Inflammatory macrophage (primary cell): ENCODE data around the gene TSPAN9.

Experiments
- DNase-seq, 2 donors: peaks; one replicate each; pipeline ENCODE4 v3.0.0-alpha.2; 2020 to 2022

TSPAN9 gene

DNA sequence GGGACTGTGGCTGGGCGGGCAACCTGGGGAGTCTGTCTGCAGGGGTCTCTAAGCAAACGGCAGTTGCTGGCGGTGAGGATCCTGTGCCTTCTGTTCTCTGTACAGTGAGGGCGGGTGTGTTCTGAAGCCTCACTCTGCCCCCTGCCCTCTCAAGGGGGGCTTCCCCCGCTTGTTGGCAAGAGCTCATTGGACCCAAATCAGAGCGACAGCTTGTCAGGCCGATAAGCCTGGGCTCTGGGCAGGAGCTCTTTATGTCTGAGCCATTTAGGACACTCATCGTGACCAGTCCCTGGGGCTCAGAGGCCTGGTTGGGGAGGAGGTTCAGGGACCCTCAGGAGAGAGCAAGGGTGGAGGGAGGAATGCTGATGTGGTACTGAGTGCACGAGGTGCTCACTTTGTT, 136.0 kb downstream of the TSPAN9 start:
- no peak for DNase-seq

DNA sequence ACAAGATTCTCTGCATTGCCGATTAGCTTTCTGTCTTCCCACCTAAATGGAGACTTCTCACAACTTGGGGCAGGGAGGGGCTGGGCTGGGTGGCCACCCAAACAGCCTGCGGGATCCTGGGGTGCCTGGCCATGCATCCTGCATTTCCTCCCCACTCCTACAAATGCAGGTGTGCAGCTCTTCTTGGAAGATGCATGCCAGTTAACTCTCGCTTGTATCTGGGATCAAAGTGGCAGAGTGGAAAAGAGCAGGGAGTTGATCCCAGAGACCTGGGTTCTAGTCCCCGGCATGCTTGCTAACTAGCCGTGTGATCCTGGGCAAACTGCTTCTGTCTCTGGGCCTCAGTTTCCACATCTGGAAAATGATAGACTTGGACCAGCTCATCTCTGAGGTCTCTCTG, 136.6 kb downstream of the TSPAN9 start:
- no peak for DNase-seq

DNA sequence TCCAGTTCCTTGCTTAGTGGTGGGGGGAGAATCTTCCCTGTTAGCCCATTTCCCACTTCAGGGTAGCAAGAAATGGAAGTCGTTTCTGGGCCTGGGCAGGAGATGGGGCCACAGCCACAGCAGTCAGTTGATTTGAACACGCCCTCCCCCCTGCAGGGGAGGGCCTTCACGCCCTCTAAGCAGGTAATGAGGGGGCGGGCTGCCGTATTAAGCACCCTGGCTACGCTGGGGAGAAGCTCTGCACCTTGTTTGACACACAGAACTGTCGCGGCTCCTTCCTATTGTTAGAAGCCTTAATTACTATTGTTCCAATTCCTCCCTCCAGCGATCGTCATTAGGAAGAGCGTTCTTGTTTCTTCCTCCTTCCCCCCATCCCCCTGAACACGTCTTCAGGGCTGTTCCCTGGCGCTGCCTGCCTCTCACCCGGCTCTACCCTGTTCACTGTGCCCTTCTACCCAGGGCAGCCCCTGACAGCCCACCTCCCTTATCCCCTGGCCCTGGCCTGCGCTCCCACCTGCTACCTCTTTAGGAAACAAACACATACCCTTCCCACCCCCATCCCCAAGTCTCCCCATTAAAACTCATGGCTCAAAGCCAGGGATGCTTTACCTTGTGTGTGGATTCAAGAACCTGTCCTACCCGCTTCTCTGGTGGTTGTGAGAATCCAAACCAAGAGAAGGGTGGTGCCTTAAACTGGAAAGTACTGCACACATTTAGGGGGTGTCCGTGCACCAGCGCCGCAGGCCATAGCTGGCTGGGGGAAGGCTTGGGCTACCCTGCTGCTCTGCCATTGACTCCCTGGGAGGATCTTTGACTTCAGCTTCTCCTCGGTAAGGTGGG, 137.6 kb downstream of the TSPAN9 start:
- DNase-seq, result no peak

DNA sequence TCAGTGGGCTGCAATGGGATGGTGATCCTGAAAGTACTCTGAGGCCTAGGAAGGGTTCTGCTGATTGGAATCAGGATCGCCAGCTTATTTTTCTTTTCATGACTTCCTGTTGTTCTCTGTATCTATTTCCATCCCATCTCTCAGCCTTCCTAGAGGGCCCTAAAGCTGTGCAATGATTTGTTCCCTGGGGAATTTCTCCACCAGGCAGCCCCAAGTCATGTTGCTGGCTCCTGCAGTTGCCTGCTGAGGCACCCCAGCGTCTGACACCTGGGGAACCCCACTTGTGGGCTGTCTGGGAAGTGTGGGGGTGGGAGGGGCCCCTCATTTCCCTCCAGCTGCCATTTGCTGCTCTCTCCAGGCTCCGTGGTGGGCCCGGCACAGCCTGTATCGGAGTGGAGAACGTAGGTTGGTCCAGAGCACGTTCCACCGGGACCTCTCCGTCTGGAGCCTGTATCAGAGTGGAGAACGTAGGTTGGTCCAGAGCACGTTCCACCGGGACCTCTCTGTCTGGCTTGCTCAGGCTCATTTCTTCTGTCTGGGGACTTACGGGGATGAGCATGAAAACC, 138.3 kb downstream of the TSPAN9 start:
- DNase-seq, result no peak

DNA sequence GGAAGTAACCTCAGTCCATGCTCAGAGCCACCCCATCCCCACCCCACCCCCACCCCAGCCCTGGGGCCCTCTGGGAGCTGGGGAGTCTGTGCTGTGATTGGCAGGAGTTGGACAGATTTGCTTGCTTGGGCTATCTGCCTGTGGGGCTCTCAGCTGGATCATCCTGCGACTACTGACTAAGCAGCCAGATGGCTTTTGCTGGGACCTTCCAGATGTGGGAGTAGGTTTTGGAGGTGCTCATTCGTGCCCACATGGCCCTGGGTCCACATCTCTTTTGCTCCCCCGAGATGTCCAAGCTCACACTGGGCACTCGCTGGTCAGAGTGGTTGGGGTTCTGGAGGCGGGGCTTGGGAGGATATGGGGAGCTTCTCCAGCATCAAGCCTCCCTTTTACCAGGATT, 138.9 kb downstream of the TSPAN9 start:
- no peak for DNase-seq

DNA sequence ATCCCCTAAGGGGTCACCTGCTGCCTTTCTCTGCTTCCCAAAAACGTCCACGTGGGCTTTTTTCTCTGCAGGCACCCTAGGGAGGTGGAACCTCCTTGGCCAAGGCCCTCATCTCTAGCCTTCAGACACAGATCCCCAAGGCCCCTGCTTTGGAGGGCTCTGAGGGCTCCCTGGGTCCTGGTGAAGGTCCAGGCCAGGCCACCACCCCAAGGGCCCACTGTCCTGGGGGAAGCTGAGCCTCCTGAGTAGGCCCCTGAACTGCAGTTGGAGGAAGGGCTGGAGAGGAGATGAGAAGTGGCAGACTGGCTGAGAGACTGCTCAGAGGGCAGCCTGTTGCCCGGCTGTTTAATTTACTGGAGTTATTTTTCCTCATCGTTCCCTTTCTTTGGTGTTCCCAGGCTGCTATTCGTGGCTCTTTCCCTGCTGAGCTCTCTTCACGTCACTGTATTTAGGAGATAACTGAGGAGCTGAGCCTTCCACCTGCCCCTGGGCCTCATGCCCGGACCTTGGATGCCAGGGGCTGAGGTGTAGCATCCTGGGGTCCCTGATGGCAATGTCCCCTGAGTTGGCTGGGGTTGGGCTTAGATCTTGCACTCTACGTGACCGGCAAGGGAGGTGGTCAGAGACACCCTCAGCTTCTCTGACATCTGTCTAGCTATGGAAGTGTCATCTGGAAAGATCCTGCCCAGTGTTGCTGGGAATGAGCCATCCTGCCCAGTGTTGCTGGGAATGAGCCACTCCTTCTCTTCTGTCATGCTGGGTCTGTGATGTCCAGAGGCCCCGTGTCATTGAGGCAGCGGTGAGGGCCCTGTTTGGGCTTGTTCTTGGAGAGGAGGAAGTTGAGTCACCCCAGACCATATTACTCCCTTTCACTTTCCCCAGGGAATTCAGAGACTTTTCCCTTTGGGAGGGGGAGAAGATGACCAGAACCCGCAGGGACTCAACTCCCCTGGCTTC, 139.8 kb downstream of the TSPAN9 start:
- DNase-seq, result no peak

DNA sequence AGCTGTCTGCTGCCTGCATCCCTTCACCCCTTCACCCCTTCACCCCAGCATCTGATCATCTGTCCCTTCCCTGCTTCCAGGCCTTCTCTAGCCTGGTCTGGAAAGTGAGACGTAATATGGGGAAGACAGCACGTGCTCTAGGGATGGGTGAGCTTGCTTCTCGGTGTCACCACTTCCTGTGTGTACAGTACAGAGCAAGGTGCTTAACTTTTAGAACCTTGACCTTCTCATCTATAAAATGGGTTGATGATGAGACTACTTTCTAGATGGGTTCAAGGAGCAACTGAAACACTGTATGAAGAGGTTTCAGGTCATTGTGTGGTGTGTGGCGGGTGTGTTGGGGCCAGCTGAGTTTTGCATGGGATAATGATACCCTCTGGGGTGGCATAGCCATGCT, 140.5 kb downstream of the TSPAN9 start:
- no peak for DNase-seq

DNA sequence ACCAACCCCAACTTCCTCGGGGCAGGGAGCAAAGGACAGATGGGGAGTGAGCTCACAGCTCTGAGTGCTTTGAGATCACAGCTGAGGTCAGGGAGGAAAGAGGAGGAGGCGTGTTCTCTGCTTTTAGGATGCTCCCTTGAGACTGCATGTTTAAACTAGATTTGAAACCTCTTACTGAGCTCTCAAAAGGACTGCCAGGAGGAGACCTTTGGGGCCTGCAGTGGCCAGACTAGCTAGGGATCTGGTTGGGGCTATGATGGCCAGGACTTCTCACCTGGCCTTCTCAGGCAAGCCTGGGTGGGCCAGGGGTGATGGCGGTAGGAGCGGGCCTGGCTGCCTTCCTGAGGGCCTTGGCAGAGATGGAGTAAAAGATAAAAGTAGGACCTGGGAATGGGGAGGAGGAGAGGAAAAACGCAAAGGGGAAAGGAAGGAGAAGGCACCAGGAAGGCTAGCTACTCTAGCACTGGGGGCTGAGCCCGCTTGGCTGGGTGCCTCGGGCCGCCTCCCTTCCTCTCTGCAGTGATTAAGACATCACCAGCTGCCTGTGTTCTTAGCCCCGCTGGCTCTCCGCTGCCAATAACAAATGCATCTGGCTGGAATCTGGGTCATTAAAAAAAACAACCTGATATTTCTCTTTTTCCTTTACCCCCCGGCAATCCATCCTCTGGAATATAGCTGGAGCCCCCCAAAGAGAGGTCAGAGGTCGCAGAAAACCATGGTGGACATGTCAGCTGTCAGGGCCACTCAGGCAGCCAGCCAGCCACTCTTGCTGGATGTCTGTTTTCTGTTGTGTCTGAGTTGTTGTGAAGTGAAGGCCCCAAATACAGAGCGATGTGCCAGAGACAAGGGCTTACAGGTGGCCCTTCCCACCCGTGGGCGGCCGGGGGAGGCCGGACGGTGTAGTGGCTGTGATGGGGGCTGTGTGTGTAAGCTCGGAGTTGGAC, 141.3 kb downstream of the TSPAN9 start:
- no peak for DNase-seq

DNA sequence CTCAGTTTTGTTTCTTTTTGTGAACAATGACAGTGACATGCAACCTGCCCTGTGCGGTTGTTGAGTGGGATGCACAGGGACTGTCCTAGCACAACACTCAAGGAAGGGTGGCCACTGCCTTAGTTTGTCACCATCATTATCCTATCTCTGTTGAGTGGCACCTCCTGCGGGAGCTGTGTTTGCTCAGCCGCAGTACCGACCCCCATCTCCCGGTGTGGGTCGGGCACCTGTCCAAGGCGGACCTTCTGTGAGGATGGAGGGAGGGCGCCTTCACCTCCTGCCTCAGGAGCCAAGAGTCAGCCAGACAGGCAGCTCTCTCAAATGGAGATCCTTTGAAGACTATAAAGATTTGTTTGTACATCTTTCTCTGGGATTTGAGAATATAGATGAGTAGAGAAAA, 142.1 kb downstream of the TSPAN9 start:
- no peak for DNase-seq

DNA sequence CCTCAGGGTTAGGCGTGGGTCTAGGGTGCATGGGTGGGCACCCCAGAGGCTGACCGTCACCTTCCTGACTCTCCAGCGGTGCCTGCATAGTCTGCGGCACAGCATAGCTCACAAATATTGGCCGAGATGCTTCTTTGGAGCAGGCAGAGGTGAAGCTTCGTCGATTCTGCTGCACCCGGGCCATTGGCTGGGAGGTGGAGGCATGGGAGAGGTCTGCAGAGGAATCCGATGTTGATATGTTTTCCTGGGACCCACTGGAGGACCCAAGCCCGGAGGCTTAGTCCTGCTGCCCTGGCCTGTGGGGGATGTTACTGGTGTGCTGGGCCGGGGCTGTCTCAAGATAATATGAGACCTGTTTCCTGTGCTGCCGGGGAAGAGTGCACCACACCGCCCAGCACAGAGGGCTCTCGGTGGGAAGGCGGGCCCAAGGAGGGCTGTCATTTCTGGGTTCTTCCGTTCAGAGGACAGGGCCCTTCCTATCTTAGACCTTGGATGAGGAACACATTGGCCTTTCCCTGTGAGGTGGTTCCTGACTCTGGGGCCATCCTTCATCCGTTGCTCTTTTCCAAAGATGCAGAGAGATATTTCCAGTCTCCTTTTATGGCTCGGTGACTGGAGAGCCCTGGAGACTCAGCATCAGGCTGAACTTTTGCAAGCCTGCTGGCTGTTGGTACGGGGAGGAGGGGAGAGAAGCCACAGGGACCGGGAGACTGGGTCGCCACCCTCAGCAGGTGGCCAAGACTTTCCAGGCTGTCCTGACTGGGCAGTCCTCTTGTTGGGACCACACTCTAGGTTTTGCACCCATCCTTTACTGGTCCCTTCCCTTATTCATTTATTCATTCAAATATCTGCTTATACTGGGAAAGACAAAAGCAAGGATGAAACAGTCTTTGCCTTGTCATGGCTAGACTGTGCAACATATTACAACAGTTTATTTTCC, 143.5 kb downstream of the TSPAN9 start:
- DNase-seq, result no peak

DNA sequence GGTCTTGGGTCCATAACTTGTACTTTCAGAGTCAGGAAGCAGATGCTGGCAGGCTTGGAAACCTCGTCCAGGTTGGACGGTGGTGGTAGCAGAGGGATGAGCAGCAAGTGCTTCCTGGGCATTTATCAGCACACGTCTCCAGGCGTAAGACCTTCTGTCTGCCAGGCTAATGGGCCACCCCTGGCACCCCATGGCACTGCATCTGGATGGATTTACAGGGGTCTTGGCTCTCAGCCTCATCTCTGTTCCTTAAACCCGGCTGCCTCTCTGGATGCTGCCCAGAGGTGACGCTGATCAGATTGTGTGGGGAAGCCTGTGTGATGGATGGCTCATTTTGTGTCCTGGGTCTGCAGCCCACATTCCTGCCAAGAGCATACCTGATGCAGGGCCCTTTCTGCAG, 145.1 kb downstream of the TSPAN9 start:
- no peak for DNase-seq

DNA sequence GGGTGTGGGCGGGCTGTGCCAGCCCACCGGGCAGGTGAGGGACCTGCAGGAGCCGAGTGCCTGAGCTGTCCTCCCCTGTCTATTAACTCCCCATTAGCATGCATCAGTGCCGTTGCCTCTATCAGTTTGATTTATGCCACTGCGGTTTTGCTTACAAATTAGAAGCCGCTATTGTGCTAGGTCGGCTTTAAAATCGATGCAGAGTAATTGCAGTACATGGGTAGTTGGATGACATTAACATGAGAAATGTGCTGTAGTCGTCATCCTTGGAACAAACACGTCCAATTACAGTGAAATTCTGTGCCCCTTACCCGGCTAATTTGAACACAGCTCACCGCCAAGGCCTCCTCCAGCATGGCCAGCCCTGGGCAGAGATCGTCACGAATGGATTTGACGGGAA, 145.8 kb downstream of the TSPAN9 start:
- no peak for DNase-seq

DNA sequence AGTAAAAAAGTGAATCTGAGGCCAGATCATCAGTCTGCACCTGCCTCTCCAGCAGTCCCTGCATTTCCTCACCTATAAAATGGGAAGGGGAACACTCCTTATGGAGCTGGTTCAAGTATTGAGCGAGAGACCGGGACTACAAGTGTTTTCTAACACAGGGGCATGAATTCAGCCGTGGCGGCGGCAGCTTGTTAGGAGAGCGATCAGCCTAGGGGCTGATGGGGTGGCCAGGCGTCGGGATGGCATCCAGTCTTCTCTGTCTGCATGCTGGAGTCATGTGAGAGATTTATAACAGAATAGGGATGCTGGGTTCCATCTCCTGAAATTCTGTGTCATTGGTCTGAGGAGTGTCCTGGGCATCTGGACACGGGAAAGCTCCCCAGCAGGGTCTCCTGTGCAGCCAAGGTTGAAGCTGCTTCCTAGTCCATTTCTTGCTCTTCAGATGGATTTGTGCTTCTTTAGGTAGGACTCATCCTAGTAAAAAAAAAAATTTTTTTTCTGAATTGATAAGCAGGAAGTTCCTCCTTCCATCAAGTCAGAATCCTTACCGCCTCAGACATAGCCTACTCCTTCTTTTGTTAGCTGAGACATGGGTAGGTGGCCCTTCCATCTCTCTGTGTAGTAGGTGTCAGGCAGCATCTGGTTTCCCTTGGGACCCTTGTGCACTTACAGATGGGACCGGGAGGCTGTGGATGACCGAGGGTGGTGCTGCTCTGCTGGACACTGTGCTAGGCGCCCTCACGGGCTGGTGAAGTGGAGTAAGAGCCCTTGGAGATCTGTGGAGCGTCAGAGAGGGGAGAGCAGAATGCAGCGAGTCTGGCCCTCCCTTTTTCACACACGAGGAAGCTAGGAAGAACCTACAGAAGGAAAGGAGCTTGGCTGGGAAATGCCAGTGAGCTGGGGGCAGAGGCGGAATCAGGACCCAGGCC, 146.7 kb downstream of the TSPAN9 start:
- no peak for DNase-seq

DNA sequence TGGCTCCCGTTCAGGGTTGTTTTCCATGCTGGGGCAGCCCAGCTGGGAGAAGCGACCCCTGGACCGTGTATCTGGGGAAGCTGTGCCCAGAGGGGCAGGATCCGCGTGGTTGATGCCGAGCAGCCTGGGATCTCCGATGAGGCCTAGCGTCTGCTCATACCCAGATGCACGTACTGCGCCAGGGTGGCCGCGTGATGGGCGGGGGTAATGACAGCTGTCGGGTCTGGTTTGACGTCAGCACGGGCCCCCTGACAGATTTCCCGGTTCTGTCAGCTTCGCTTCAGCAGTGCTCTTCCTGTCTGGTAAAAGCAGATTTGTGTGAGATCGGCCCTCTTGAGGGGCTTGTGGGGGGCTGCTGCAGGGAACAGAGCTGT, 147.3 kb downstream of the TSPAN9 start:
- no peak for DNase-seq

DNA sequence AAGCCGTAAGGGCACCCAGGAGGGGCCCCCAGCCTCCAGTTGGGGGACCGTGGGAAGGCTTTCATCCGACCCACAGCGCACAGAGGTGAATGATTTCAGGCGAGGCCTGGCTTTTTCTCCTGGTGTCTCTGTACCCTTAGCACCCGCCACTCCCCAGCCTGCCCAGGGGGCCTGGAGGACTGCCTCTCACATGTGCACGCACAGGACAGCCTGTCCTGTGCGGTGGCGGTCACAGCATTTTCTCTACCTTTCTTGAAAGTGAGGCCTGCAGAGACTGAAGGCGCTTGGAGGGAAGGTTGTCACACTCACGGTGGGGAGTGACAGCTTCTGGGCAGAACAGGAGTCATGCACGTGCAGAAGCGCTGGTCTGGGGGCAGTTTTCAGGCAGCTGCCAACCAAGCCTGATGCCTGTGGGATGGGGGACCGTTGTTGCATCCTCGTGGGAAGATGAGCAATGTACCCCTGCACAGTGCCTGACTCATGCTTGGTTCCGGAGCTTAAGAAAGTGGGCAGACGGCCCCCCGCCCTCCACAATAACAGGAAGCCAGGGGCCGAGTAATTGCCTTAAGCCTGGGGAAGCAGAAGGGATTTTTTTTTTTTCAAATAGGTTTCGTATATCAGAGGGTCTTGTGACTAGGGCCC, 148.1 kb downstream of the TSPAN9 start:
- peak; percentile 64 to 83 for DNase-seq

DNA sequence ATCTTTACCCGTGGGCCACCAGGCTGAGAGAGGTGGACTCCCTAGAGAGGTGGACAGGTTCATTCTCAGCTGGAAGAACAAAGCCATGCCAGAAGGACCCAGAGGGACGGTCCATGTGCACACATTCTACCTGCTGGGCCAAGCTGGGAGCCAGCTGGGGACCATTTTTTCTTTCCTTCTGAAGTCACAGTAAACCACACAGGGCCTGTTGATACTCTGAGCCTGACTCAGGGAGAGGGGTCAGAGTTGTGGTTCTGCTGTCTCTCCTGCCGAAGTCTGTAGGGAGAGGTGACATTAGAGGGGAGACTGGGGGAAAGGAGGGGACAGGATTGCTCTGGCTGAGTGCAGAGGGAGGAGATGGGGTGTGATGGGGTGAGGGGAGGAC, 148.6 kb downstream of the TSPAN9 start:
- DNase-seq, result no peak

DNA sequence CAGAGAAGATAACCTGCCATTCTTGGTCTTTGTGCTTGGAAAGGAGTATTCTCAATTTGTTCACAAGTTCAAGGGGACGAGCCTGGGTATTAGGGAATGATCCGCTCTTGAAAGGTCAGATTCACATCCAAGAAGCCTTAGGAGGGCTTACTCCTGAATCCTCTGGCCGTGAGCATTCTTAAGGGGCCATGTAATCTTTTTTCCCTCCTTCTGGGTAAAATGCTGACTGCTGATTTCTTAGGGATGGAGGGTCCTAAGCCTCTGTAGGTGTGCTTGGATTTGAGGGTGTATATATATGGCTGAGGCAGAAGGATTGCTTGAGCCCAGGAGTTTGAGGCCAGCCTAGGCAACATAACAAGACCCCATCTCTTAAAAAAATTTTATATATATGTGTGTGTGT, 149.1 kb downstream of the TSPAN9 start:
- DNase-seq, result no peak

DNA sequence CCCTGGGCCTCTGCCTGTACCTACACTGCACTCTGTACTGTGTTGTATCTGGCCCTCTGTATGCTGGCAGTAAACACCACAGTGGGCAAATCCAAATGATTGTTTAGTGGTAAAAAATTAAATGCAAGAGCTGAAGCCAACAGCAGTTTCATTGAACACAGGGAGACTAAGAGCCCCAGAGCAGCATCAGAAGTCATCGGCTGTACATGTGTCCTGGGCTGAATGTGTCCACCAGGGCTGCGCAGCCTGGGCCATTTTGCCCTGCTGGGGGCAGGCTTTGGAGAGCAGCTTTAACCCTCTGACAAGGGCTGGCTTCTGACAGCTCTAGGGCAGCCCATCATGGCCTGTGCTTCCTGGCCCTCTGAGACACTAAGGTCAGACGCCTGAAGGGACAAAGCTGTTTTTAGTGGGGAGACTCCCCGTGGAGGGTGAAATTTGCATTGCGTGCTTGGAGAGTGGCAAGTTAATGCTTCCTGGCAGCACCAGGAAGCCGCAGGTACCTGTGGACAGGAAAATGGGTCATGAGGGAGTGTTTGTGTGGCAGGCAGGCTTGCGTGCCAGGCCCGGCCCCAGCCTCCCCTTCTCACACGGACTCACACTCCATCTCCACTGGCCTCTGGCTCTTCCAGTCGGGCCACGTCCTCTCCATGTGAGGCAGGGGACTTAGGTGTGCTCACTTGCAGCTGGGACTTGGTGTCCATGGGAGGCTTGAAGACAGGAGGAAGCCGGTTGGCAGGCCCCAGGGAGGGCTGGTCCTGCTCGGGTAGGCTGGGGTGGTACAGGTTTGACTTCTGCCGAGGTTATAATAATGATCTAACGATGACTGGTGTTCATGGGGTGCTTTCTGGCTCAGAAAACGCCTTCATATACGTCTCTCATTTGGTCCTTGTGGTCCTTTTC, 150.1 kb downstream of the TSPAN9 start:
- DNase-seq, result no peak
